Small intestine (tissue), 16 donors: ENCODE results near the gene MOV10L1. TPM values are rescaled to one million over a fixed set of nuclear protein-coding genes. Genes with fewer than 3 reads are reported as not detected.

Experiments
- DNase-seq, 2 donors: peaks; one replicate each; pipeline versions ENCODE4 v3.0.0 to v3.0.0-alpha.2; 2013
- FAIRE-seq: peaks from 2 replicates; lab custom pipeline; 2012; peaks lifted over from hg19 to GRCh38; lab: Jason Lieb, UNC
- H3K27ac ChIP-seq, 3 donors: one replicate each; pipeline ENCODE4 v1.5.1; 2013; ENCODE audit warnings: low read length in 2 of 3, mild to moderate bottlenecking in 2 of 3, control low read depth in 1 of 3, inconsistent platforms in 1 of 3, low read depth in 1 of 3, moderate library complexity in 1 of 3
- H3K27me3 ChIP-seq, 3 donors: one replicate each; pipeline ENCODE4 v1.6.1; 2013; ENCODE audit warnings: low read length in 3 of 3, inconsistent platforms in 1 of 3; ENCODE audit not compliant: control insufficient read depth in 3 of 3, insufficient read depth in 3 of 3
- H3K36me3 ChIP-seq, 3 donors: one replicate each; pipeline ENCODE4 v1.6.1; 2013; ENCODE audit warnings: low read length in 3 of 3, inconsistent platforms in 1 of 3, low read depth in 1 of 3, mild to moderate bottlenecking in 1 of 3, moderate library complexity in 1 of 3; ENCODE audit not compliant: control insufficient read depth in 3 of 3, insufficient read depth in 2 of 3
- H3K4me1 ChIP-seq, 3 donors: one replicate each; pipeline ENCODE4 v1.6.1; 2013; ENCODE audit warnings: low read length in 2 of 3, inconsistent platforms in 1 of 3, low read depth in 1 of 3, mild to moderate bottlenecking in 1 of 3, moderate library complexity in 1 of 3; ENCODE audit not compliant: control insufficient read depth in 3 of 3, insufficient read depth in 2 of 3
- H3K4me3 ChIP-seq, 3 donors: one replicate each; pipeline ENCODE4 v1.5.1; 2013; ENCODE audit warnings: low read length in 3 of 3, control low read depth in 1 of 3, inconsistent platforms in 1 of 3, low read depth in 1 of 3, mild to moderate bottlenecking in 1 of 3, moderate library complexity in 1 of 3
- H3K9me3 ChIP-seq, 2 donors: one replicate each; pipeline ENCODE4 v1.6.1; 2013; ENCODE audit warnings: low read depth in 1 of 2, low read length in 1 of 2; ENCODE audit not compliant: control insufficient read depth in 2 of 2, insufficient read depth in 1 of 2
- WGBS, 3 donors: extraction: QIAGEN DNeasy Blood & Tissue Kit; methylation state at CpG; one replicate each; pipeline ENCODE4 v1.1.7; 2013; 5-methylcytosine and 5-hydroxymethylcytosine counted together
- long read RNA-seq, 10 donors: transcript quantifications; one replicate each; lab custom pipeline, GENCODE V29; 2026
- polyA plus RNA-seq, 4 donors: library from polyadenylated mRNA; stranded (reverse) in 3 of 4; unstranded in 1 of 4; fragments of 200-250 nt in 3 of 4; fragments of 120-200 nt in 1 of 4; gene quantifications; one replicate each; pipeline versions ENCODE4 v1.2.1 to v1.2.3, GENCODE V29; 2013
- donor health status: healthy with polysubstance abuse.
- donor health status: control.
- donor health status: control.
- donor health status: Bipolar disorder and iron deficiency.
- donor health status: healthy.

The MOV10L1 gene
- polyA plus RNA-seq: 1 to 10 TPM in 1 of 4 donors, under 1 TPM in 1, not detected in 2; 0.19 to 2.1 TPM
- long read RNA-seq, donor 1: 0 reads
- long read RNA-seq, donor 2, partial matches to known transcripts: 0 of 12 reads
- long read RNA-seq, donor 2, other reads (novel, unspliced or antisense): 12 of 12 reads
- long read RNA-seq, donor 3: 0 reads
- long read RNA-seq, donor 4: 0 reads
- long read RNA-seq, donor 5, partial matches to known transcripts: 7 of 7 reads
- long read RNA-seq, donor 5, other reads (novel, unspliced or antisense): 0 of 7 reads
- long read RNA-seq, donor 6: 0 reads
- long read RNA-seq, donor 7: 0 reads
- long read RNA-seq, donor 8: 0 reads
- long read RNA-seq, donor 9: 0 reads
- long read RNA-seq, donor 10: 0 reads

- H3K9me3 ChIP-seq: no peaks in the 10 kb centered on the region
- WGBS, 3 donors: 53 to 57% (median 55%) methylated on average over 61 to 83 of the region's 83 CpGs
- FAIRE-seq (no peak), DNase-seq (no peak)
- peaks cover 0 to 5% (median 0%) of the 10 kb centered on the region in 3 donors for H3K27me3 ChIP-seq
- no peaks in the 10 kb centered on the region for H3K36me3 ChIP-seq
- no peaks in the 10 kb centered on the region for H3K4me1 ChIP-seq
- no peak within 1 kb of the TSS for H3K4me3 ChIP-seq
- H3K27ac ChIP-seq: no peak within 1 kb of the TSS
These were observed at the start of gene MOV10L1 for GRCh38 chr22:50089682-50090411. MOV10L1 (plus strand) TSS chr22:50090006; CDS start chr22:50090089, 83 bp downstream.

GRCh38 chr22:50040717-50041116, 49.1 kb upstream of the MOV10L1 start:
- Histone ChIP-seq H3K4me1 (no peaks in the 10 kb centered on the region), H3K4me3 (no peak overlapping the region), H3K27ac (no peak overlapping the region), H3K9me3 (peaks cover 0 to 5% of the 10 kb centered on the region in 2 donors), H3K36me3 (no peaks in the 10 kb centered on the region), H3K27me3 (peaks cover 0 to 4% (median 1%) of the 10 kb centered on the region in 3 donors)
- no peak for FAIRE-seq
- 65 to 86% (median 71%) methylated on average over 7 of the region's 7 CpGs for WGBS, 3 donors
- DNase-seq: no peak

- peaks cover 0 to 5% (median 0%) of the 10 kb centered on the region in 3 donors for H3K27me3 ChIP-seq
- no peak overlapping the region for H3K27ac ChIP-seq
- DNase-seq: no peak
- H3K4me1 ChIP-seq: no peaks in the 10 kb centered on the region
- H3K9me3 ChIP-seq: peaks cover 0 to 5% of the 10 kb centered on the region in 2 donors
- H3K4me3 ChIP-seq: no peak overlapping the region
- no peak for FAIRE-seq
- 75 to 84% (median 81%) methylated on average over 17 of the region's 17 CpGs for WGBS, 3 donors
- H3K36me3 ChIP-seq: no peaks in the 10 kb centered on the region
These were observed 48.3 kb upstream of the MOV10L1 start for GRCh38 chr22:50041361-50042065.

- no peak overlapping the region for H3K27ac ChIP-seq
- no peak for FAIRE-seq
- WGBS, 3 donors: 52 to 71% (median 60%) methylated on average over 30 of the region's 30 CpGs
- no peak overlapping the region for H3K4me3 ChIP-seq
- no peaks in the 10 kb centered on the region for H3K9me3 ChIP-seq
- no peaks in the 10 kb centered on the region for H3K4me1 ChIP-seq
- peaks cover 0 to 5% (median 0%) of the 10 kb centered on the region in 3 donors for H3K27me3 ChIP-seq
- DNase-seq: no peak
- H3K36me3 ChIP-seq: no peaks in the 10 kb centered on the region
These were observed 45.2 kb upstream of the MOV10L1 start for GRCh38 chr22:50044485-50045118.

- no peak for DNase-seq
- 73 to 80% (median 73%) methylated on average over 30 to 35 of the region's 35 CpGs for WGBS, 3 donors
- FAIRE-seq: no peak
These were observed 44.4 kb upstream of the MOV10L1 start for GRCh38 chr22:50045211-50046018.

GRCh38 chr22:50046019-50046415, 43.8 kb upstream of the MOV10L1 start:
- 69 to 75% (median 70%) methylated on average over 18 to 19 of the region's 19 CpGs for WGBS, 3 donors
- no peak for DNase-seq

More at GRCh38 chr22:50045211-50046018, 44.4 kb upstream of the MOV10L1 start:
- Histone ChIP-seq H3K4me1 (no peaks in the 10 kb centered on the region), H3K36me3 (no peaks in the 10 kb centered on the region), H3K27ac (no peak overlapping the region), H3K4me3 (no peak overlapping the region), H3K27me3 (peaks cover 0 to 5% (median 0%) of the 10 kb centered on the region in 3 donors), H3K9me3 (no peaks in the 10 kb centered on the region)

GRCh38 chr22:50046481-50047245, 43.1 kb upstream of the MOV10L1 start:
- H3K27me3 ChIP-seq: peaks cover 0 to 5% (median 0%) of the 10 kb centered on the region in 3 donors
- no peaks in the 10 kb centered on the region for H3K36me3 ChIP-seq
- DNase-seq (no peak), FAIRE-seq (no peak)
- H3K4me3 ChIP-seq: no peak overlapping the region
- no peak overlapping the region for H3K27ac ChIP-seq
- H3K4me1 ChIP-seq: no peaks in the 10 kb centered on the region
- 66 to 83% (median 71%) methylated on average over 21 to 27 of the region's 27 CpGs for WGBS, 3 donors
- no peaks in the 10 kb centered on the region for H3K9me3 ChIP-seq

More at GRCh38 chr22:50046019-50046415, 43.8 kb upstream of the MOV10L1 start:
- peaks cover 0 to 5% (median 0%) of the 10 kb centered on the region in 3 donors for H3K27me3 ChIP-seq
- no peak for FAIRE-seq
- no peaks in the 10 kb centered on the region for H3K36me3 ChIP-seq
- H3K4me3 ChIP-seq: no peak overlapping the region
- no peak overlapping the region for H3K27ac ChIP-seq
- no peaks in the 10 kb centered on the region for H3K9me3 ChIP-seq
- H3K4me1 ChIP-seq: no peaks in the 10 kb centered on the region
